Activated CD4-positive, CD25-positive, alpha-beta regulatory T cell treated with anti-CD3 and anti-CD28 coated beads, Interleukin-2, amount 50 U/mL, for 24 hours (primary cell): Measurements from ENCODE around the gene TMEM119.
"Not testable (repeated sequence)": the region's sequence is repeated elsewhere in the genome, so short reads cannot be mapped to it uniquely, and the experiment has no call there.

ENCODE experiments used
- ATAC-seq, 2 donors: fragments of 150-1000 bp; cut with Tn5 transposase; one replicate each; pipeline ENCODE4 v1.10.0; 2021; ENCODE audit warnings: mild to moderate bottlenecking in 1 of 2, moderate library complexity in 1 of 2

The TMEM119 gene

DNA sequence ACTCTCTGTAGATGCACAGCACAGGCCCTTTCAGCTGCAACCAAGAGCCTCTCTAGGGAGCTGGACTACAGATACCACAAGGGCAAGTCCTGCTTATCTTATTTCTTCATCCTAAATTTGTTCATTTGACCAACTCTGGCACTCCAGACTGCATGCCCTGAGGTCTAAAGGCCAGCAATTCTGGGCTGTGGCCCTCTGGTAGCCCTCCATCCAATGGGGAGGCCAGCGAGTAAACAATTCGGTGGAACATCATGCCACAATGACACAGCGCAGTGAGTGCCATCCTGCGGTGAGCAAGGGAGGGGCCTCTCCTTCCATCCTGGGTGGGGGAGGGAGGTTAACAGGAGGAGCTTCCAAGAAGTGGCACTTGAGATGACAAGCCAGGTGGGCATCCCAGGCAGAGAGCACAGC lies 36.5 kb upstream of the TMEM119 start:
- no peak for ATAC-seq

DNA sequence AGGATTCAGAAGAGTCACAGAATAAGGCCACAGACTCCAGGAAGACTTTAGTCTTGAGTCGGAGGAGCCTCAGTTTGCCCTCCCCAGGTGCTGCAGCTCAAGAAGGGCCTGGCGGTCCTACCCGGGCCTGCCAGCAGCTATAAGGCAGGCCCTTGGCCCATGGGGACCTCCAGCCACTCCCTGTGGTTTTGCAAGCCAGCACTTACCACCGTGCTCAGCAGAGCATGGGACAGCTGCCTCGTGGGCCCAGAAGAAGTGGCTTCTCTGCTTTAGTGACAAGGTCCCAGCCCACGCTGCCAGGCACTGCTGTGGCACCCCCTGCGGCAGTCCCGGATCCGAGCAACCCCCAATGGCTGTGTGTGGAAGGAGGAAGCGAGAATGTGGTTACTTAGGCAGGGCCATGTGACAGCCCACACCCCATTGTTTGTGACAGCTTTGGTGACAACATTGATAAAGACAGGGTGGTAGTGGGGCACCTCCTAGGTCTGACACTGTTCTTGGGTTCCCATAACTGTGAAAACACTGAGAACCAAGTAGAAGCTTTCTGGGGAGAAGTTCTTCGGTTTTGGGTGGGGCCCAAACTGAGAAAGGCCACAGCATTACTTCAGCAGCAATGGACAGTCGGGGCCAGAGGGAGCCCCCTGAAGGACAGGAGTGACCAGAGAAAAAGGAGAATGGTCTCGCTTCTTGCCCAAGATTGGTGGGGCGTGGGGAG lies 35.8 kb upstream of the TMEM119 start, which contains the start of gene SELPLG:
TSS of gene SELPLG (minus strand) at position 361 of the 715 bp plus-strand sequence. CDS start 9,587 bp downstream, outside the sequence.
- peak; percentile 65 to 67 for ATAC-seq

DNA sequence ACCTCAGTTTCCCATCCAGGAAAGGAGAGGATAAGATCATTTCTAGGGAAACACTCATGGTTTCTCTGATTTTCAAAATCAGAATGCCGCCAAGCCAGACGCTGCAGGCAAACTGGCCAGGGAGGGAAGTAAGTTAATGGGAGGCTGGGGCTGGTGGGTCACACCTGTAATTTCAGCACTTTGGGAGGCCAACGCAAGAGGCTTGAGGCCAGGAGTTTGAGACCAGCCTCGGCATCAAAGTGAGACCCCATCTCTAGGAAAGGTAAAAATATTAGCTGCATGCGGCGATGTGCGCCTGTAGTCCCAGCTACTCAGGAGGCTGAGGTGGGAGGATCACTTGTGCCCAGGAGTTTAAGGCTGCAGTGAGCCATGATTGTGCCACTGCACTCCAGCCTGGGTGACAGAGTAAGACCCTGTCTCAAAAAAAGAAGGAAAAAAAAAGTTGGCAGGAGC lies 35.2 kb upstream of the TMEM119 start:
- ATAC-seq: no peak

DNA sequence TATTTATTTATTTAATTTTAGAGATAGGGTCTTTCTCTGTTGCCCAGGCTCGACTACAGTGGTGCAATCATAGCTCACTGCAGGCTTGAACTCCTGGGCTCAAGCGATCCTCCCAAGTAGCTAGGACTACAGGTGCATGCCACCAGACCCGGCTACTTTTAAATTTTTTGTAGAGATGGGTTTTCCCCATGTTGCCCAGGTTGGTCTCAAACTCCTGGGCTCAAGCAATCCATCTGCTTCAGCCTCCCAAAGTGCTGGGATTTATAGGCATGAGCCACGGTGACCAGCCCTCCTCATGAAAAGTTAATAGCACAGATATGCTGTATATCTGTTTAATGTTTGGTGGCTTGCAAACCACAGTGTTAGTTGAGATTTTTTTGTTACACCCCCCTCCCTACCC lies 33.4 kb upstream of the TMEM119 start:
- not testable (repeated sequence) for ATAC-seq

DNA sequence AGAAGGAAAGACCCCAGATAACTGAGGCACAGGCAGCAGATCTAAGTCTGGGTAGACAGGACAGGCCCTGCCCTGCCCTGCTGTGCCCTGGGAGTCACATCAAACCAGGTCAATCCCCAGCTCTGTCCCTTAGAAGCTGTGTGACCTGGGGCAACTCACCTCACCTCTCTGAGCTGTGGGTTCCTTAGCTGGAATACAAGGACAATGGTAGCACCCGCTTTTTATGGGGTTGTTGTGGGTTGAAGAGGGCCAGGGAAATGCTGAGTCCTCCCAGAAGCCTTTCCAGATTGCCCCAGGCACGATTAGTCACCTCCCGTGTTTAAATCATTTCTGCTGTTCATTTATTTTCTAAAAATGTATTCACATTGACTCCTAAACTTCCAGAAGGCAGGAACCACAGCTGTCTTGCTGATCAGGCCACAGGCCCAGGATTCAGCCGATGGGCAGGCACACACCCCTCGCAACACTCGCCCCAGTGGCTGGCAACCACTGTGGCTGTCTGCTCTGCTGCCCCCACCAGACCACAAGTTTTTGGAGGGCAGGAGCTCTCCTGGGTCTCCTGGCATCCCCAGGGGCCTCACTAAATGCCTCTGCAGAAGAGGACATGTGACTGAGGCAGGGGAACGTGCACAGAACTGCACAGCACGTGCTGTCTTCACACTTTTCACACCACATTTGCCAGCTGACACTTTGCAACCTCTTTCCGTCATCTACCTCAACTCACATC lies 32.8 kb upstream of the TMEM119 start:
- ATAC-seq: no peak

DNA sequence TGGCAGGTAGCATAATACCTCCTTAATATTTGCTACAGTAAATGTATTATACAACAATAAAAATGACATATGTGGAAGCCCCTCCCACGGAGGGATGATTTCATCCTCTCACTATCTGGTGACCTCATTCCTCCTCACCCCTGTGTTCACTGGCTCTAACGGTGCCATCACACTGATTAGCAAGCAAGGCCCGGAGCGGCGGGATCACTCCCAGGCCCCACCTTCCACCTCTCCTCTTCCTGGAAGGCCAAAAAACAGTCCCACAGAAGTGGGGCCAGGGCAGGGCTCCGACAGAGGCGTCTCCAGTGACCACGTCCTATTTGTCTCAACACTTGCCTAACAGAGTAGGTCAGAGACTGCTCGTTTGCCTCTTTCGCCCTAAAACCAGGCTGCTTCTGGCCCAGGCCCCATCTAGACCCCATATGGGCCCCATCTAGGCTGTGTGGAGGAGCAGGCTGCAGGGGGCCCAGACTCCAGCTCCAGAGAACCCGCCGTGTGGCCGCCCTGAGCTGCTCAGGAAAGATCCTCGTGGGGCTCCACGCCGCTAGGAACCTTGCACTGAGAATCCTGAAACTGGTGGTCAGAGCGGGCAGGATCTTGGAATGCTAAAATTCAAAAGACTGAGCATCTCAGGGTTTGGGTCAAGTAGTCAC lies 32.1 kb upstream of the TMEM119 start:
- peak; percentile 53 to 57 for ATAC-seq

DNA sequence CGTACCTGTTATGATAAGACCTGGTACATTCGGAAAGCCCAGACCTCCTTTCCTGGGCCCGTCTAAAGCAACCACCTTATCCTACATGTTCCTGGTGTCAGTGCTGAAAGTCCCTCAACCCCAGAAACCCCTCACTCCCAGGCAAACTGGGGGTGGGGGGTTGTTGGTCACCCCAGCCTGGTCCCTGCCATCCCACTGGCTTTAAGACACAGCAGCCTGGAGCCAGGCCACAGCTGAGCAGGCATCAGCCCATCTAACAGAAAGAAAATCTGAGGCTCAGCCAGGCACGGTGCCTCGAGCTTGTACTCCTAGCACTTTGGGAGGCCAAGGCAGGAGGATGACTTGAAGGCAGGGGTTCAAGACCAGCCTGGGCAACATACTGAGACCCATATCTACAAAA lies 31.3 kb upstream of the TMEM119 start:
- ATAC-seq: no peak

DNA sequence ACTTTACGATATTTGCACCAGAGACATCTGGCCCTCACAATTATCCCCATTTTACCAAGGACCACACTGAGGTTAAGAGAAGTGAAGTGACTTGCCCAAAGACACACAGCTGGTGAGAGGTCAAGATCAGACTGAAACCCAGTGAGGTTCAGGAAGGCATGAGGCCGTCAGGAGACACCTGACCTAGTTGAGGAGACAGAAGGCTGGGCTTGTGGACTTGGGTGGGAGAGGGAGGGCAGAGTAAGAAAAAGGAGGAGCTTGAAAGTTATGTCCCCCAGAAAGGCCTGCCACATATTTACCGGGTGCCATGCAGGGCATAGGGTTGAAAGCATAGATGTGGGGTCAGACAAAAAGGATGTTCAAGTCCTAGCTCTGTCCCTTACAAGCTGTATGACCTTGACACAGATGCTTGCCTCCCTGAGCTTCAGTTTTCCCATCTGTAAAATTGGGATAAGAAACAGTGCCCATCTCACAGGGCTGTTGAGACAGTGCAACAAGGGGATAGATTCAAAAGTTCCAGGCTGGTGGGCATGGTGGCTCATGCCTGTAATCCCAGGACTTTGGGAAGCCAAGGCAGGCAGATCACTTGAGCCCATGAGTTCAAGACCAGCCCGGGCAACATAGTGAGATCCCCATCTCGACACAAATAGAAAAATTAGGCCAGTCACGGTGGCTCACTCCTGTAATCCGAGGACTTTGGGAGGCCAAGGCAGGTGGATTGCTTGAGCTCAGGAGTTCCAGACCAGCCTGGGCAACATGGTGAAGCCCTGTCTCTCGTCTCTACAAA lies 29.4 kb upstream of the TMEM119 start:
- ATAC-seq: no peak

DNA sequence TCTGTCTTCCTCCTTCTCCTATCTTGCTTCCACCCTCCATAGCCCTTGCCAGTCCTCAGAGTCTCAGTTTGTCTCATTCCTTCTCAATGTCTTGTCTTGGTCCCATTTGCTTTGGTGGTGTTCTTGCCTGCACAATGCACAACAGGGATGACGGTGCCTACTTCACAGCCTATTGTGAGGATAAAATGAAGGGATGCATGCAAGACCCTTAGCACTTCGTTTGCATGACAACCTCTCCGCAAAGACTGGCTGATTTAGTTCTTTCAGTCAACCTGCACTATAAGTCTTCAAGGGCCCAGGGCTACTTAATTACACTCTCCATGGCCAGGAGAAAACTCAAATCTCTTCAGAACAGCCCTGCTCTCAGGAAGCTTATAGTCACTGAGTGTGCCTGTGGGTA lies 27.3 kb upstream of the TMEM119 start:
- no peak for ATAC-seq

DNA sequence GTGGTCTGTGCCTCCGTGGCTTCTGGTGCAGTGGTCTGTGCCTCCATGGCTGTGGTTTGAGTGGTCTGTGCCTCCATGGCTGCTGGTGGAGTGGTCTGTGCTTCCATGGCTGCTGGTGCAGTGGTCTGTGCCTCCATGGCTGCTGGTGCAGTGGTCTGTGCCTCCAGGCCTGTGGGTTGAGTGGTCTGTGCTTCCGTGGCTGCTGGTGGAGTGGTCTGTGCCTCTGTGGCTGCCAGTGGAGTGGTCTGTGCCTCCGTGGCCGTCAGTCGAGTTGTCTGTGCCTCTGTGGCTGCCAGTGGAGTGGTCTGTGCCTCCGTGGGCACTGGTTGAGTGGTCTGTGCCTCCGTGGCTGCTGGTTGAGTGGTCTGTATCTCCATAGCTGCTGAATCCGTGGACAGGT lies 25.7 kb upstream of the TMEM119 start:
- no peak for ATAC-seq

DNA sequence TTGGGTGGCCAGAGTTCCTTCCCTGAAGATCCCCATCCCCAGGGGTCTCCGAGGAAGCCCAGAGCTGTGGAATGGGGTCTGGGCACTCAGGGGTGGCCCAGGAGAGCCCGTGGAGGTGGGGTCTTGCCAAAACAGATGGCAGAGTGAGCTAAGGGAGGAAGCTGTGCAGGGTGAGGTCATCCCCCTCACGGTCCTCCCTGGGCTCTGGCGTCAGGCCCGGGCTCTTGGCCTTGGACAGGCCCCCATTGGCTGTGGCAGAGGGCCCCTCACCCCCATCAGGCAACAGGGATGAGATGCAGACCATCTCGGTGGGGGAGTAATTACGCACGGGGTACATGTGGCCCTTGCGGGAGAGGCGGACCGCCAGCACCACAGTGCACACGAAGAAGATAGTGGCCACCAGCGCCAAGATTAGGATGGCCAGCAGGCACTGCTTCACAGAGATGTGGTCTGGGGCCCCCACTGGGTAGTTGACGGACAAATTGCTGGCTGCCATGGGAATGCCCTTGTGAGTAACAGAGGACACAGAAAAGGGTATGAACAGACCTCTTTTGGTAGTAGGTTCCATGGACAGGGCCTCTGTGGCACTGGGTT lies 25.1 kb upstream of the TMEM119 start:
- no peak for ATAC-seq

DNA sequence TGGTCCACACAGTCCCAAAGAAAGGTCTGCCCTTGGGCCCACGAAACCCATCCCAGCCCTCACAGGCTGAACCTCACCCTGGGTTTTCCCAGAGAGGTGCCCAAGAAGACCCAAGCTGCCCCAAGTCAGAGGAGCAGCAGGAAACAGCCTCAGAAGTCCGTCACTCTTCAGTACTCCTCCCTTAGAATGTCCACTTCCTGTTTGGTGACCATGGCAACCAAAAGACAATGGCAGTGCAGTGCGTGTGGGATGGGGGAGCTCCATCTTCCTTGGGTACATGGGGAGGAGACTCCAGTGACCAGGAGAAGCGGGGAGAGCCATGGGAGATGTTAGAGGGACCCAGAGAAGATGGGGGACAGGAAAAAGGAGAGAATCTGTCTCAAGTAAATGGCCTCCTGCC lies 24.5 kb upstream of the TMEM119 start:
- peak in 1 of 2 donors; percentile 40 for ATAC-seq

DNA sequence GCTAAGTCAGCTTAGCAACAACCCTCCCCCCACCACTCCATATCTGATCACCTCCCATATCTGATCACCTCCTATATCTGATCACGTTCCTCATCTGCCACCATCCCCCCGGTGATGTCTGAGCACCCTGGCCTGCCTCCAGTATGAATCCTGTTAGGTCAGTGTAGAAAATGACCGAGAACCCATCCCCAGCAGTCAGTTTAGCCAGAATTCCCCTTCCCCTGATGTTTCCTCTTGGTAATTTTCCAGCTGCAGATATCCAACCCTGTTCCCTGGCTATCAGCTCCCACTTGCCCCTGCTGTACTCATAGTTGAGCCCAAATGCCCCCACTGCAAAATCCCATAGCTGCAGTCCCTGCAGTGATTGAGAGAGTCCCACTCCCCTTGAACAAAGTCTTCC lies 23.3 kb upstream of the TMEM119 start:
- ATAC-seq: no peak

DNA sequence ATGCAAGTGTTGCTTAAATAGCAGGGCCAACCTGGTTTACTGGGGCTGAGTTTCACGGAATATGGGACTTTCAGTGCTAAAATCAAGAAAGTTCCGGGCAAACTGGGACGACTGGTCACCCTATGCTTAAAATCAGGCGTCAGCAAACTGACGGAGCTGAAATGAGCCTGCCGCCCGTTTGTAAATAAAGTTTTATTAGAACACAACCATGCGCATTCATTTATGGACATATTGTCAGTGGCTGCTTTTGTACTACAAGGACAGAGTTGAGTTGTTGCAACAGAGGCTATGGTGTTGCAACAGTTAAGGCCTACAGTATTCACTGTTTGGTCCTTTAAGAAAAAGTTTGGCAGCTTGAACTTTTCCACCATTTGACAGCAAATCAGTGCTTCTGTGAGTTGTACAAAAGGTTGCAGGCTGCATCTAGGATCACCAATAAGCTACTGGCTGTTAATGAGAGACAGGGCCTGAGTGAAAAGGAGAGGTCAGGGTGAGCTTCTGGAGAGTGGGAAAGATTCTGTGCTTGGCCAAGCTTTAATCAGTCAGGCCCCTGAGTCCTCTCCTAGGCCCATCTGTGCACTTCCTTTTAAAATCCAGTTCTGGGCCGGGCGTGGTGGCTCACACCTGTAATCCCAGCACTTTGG lies 22.5 kb upstream of the TMEM119 start:
- ATAC-seq: no peak

DNA sequence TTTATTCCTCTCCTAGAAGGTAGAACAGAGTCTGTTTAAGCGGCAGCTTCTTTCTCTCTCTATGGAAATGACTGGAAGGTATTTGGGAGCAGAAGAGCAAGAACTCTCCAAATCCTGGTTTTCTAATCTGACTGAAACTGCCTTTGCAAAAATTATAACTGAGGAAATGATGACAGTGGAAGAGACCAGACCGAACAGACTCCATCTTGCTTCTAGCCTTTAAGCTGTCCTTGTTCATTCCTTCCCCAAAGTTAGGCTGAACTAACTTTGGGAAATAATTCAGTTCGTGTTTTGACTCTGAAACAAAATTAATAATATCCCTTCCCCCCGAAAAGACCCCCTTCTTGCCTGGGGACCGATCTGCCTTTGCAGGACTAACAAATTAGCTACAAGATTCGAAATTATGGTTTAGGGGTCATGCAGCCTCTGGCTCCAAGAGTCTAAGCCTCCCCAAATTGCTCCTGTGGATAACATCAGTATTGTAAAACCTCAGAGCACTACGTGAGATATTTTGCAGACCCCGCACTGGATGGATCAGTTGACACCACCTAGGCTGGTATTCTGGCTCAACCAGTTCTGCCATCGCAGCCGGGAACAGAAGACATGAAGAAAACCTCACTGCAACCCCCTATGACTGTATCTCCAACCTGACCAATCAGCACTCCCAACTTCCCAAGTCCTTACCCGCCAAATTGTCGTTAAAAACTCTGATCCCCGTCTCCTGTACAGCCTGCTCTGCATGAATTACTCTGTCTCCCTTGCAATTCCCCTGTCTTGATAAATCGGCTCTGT lies 21.7 kb upstream of the TMEM119 start:
- ATAC-seq: no peak

DNA sequence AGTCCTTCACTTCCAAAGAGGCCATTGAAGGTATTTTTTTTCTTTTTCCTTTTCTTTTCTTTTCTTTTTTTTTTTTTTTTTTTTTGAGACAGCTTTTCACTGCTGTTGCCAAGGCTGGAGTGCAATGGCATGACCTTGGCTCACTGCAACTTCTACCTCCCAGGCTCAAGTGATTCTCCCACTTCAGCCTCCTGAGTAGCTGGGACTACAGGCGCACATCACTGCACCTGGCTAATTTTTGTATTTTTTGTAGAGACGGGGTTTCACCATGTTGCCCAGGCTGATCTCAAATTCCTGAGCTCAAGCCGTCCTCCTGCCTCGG lies 21.0 kb upstream of the TMEM119 start:
- not testable (repeated sequence) for ATAC-seq

DNA sequence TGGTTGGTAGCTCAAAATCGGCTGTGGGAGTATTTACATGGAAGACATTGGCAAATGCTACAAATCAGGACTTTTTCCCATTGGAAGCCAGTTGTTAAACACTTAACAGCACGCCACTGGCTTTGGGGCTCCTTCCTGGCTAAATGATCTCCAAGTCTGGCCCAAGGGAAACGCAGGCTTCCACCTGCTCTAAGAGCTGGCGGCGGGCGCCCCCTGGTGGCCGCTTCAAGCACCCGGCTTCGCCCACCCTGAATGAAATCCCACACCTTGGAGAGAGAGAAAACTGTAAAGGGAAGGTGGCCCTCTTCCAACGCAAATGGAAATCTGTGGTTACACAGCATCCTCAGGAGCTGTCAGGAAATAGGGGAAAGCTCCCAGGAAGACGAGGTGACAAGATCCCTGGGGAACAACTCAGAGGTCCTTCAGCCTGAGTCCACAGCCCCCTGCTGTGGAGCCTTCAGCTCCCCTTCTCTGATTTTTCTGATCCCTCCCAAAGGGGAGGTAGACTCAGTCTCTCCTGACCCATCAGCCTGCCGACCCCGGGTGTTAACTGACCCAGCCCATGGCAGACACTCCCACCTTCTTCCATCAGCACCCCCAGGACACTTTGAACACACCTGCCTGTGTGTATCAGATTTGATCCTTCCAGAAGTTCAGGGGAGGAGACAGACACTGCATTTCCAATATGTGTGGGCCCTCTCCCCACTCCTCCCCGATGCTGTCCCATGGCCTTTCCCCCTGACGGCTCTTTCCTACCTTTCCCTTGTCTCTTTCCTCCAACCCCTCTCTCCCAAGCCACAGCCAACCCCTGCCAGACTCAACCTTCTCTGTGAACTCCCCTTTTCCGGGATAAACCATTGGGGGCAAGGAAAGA lies 20.4 kb upstream of the TMEM119 start:
- peak; percentile 37 to 56 for ATAC-seq

DNA sequence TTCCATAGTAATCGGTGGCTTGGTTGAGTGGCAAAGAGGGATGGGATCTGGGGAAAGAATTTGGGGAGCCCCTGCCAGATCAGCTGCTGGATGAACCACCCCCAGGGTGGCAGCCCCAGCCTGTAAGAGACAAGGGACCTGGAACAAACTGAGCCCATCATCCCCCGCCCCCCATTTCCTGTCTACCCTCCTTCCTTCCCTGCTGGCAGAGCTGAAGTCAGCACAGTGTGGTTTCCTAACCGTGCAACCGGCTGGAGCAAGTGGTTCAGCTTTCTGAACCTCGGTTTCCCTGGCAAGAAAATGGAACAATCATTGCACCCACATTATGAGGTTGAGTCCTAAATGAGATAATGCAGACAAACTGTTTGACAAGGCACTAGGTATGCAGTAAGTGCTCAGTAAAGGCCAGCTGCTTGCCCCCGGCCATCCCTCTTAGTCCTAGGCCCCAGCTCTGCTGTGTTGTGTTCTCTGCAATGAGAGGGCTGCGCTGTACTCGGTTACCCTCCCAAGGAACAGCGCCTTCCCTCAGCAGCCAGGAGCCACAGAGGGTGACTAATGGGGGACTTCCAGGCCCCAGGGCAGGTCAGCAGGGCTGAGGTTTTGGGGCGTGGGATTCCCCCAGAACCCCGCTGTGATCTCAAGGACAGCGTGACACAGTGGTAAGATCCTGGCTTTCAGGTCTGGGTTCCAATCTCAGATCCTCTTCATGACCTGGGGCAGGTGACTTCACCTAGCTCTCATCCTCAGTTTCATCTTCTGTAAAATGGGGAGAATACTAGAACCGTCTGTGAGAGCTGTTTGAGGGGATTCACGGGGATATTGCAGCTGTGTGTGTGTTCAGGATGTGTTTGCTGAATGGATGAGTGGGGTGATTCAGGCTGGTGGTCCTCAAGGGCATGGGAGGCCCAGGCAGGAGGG lies 19.3 kb upstream of the TMEM119 start:
- peak; percentile 94 to 96 for ATAC-seq

DNA sequence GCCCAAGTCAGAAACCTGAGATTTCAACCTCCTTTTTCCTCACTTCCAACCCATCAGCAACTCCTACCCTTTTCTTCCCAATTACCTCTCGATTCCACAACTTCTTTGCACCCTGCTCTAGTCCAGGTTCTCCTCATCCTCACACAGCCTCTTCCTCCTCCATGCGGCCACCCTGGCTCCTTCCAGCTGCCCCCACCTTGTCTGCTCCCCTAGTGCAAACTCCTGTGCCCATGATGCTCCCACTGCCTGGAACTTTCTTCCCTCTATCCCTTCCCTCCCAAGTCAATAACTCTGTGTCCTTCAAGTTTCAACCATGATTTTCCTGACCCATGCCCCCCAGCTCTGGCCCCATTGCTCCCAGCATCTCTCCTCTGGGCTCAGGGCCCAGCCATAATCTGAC lies 18.5 kb upstream of the TMEM119 start:
- no peak for ATAC-seq
